ENCODE results near the gene ZNF516.

ZNF516 gene

GRCh38 chr18:76471593-76471992 lies 23.4 kb downstream of the ZNF516 start:
- H3K27ac ChIP-seq (ENCODE audit: low read depth, low read length): no peak overlapping the region
- no peak overlapping the region for H2BK15ac ChIP-seq (replicated peaks; ENCODE audit: low read depth)
- no peak overlapping the region for H2BK5ac ChIP-seq (ENCODE audit: low read length)
- H3K4me2 ChIP-seq (ENCODE audit: low read length): no peak overlapping the region
- H4K5ac ChIP-seq (ENCODE audit: low read length): no peak overlapping the region
- no peak overlapping the region for H3K9ac ChIP-seq (ENCODE audit: low read length)
- H3K79me2 ChIP-seq (ENCODE audit: control insufficient read depth, insufficient read depth, low read length): no peaks in the 10 kb centered on the region
- no peak overlapping the region for H3K18ac ChIP-seq (ENCODE audit: low read length)
- H3K4me1 ChIP-seq (ENCODE audit: control insufficient read depth, low read depth, low read length): no peaks in the 10 kb centered on the region
- no peaks in the 10 kb centered on the region for H3K27me3 ChIP-seq (ENCODE audit: insufficient read depth, low read length, poor library complexity)
- H3K56ac ChIP-seq (ENCODE audit: low read length): no peak overlapping the region
- no peak for DNase-seq
- peaks cover 2% of the 10 kb centered on the region for H3K79me1 ChIP-seq (ENCODE audit: low read length)
- H2AK5ac ChIP-seq (ENCODE audit: low read length): no peak overlapping the region
- no CpG with 5 or more reads among the region's 12 CpGs for WGBS (ENCODE audit: extremely low coverage, insufficient coverage, low lambda C conversion rate)
- H3K23ac ChIP-seq (ENCODE audit: low read length): no peak overlapping the region
- H3K36me3 ChIP-seq (ENCODE audit: control insufficient read depth, insufficient read depth, low read length): no peaks in the 10 kb centered on the region
- H4K8ac ChIP-seq (ENCODE audit: low read depth, low read length): no peak overlapping the region
- H2BK120ac ChIP-seq (ENCODE audit: low read depth, low read length): no peak overlapping the region
- H3K4me3 ChIP-seq (ENCODE audit: low read length): no peak overlapping the region
- H3K4ac ChIP-seq (ENCODE audit: low read depth, low read length): no peak overlapping the region

GRCh38 chr18:76468345-76469304 lies 26.4 kb downstream of the ZNF516 start:
- H4K5ac ChIP-seq (ENCODE audit: low read length): no peak overlapping the region
- H3K4me1 ChIP-seq (ENCODE audit: control insufficient read depth, low read depth, low read length): no peaks in the 10 kb centered on the region
- DNase-seq: no peak
- H3K18ac ChIP-seq (ENCODE audit: low read length): no peak overlapping the region
- H4K8ac ChIP-seq (ENCODE audit: low read depth, low read length): no peak overlapping the region
- no peaks in the 10 kb centered on the region for H3K27me3 ChIP-seq (ENCODE audit: insufficient read depth, low read length, poor library complexity)
- no peak overlapping the region for H2BK120ac ChIP-seq (ENCODE audit: low read depth, low read length)
- H3K4ac ChIP-seq (ENCODE audit: low read depth, low read length): no peak overlapping the region
- H3K4me2 ChIP-seq (ENCODE audit: low read length): no peak overlapping the region
- H3K23ac ChIP-seq (ENCODE audit: low read length): no peak overlapping the region
- no peak overlapping the region for H2AK5ac ChIP-seq (ENCODE audit: low read length)
- WGBS (ENCODE audit: extremely low coverage, insufficient coverage, low lambda C conversion rate): no CpG with 5 or more reads among the region's 16 CpGs
- H3K27ac ChIP-seq (ENCODE audit: low read depth, low read length): no peak overlapping the region
- H2BK15ac ChIP-seq (replicated peaks; ENCODE audit: low read depth): no peak overlapping the region
- peaks cover 2% of the 10 kb centered on the region for H3K79me1 ChIP-seq (ENCODE audit: low read length)
- H3K9ac ChIP-seq (ENCODE audit: low read length): no peak overlapping the region
- no peaks in the 10 kb centered on the region for H3K79me2 ChIP-seq (ENCODE audit: control insufficient read depth, insufficient read depth, low read length)
- H2BK5ac ChIP-seq (ENCODE audit: low read length): no peak overlapping the region
- no peaks in the 10 kb centered on the region for H3K36me3 ChIP-seq (ENCODE audit: control insufficient read depth, insufficient read depth, low read length)
- H3K56ac ChIP-seq (ENCODE audit: low read length): no peak overlapping the region
- no peak overlapping the region for H3K4me3 ChIP-seq (ENCODE audit: low read length)

- DNase-seq: no peak
- Histone ChIP-seq H2AK5ac (ENCODE audit: low read length) (no peak overlapping the region), H3K56ac (ENCODE audit: low read length) (no peak overlapping the region), H3K4me3 (ENCODE audit: low read length) (no peak overlapping the region), H2BK120ac (ENCODE audit: low read depth, low read length) (no peak overlapping the region), H4K5ac (ENCODE audit: low read length) (no peak overlapping the region), H3K23ac (ENCODE audit: low read length) (no peak overlapping the region), H3K27me3 (ENCODE audit: insufficient read depth, low read length, poor library complexity) (no peaks in the 10 kb centered on the region), H3K79me1 (ENCODE audit: low read length) (peaks cover 2% of the 10 kb centered on the region), H3K4me1 (ENCODE audit: control insufficient read depth, low read depth, low read length) (no peaks in the 10 kb centered on the region), H2BK5ac (ENCODE audit: low read length) (no peak overlapping the region), H4K8ac (ENCODE audit: low read depth, low read length) (no peak overlapping the region), H3K4me2 (ENCODE audit: low read length) (no peak overlapping the region), H3K27ac (ENCODE audit: low read depth, low read length) (no peak overlapping the region), H3K9ac (ENCODE audit: low read length) (no peak overlapping the region), H3K4ac (ENCODE audit: low read depth, low read length) (no peak overlapping the region), H3K18ac (ENCODE audit: low read length) (no peak overlapping the region), H2BK15ac (replicated peaks; ENCODE audit: low read depth) (no peak overlapping the region), H3K79me2 (ENCODE audit: control insufficient read depth, insufficient read depth, low read length) (no peaks in the 10 kb centered on the region), H3K36me3 (ENCODE audit: control insufficient read depth, insufficient read depth, low read length) (no peaks in the 10 kb centered on the region)
- no CpG with 5 or more reads among the region's 19 CpGs for WGBS (ENCODE audit: extremely low coverage, insufficient coverage, low lambda C conversion rate)
Observed at GRCh38 chr18:76467371-76468190, 27.5 kb downstream of the ZNF516 start.

GRCh38 chr18:76466410-76466991 lies 28.5 kb downstream of the ZNF516 start:
- H3K27me3 ChIP-seq (ENCODE audit: insufficient read depth, low read length, poor library complexity): no peaks in the 10 kb centered on the region
- no peak overlapping the region for H3K56ac ChIP-seq (ENCODE audit: low read length)
- no peak overlapping the region for H3K4ac ChIP-seq (ENCODE audit: low read depth, low read length)
- no peaks in the 10 kb centered on the region for H3K36me3 ChIP-seq (ENCODE audit: control insufficient read depth, insufficient read depth, low read length)
- H3K4me2 ChIP-seq (ENCODE audit: low read length): no peak overlapping the region
- H2BK5ac ChIP-seq (ENCODE audit: low read length): no peak overlapping the region
- no peaks in the 10 kb centered on the region for H3K79me2 ChIP-seq (ENCODE audit: control insufficient read depth, insufficient read depth, low read length)
- no CpG with 5 or more reads among the region's 20 CpGs for WGBS (ENCODE audit: extremely low coverage, insufficient coverage, low lambda C conversion rate)
- H4K5ac ChIP-seq (ENCODE audit: low read length): no peak overlapping the region
- H3K23ac ChIP-seq (ENCODE audit: low read length): no peak overlapping the region
- no peak overlapping the region for H2AK5ac ChIP-seq (ENCODE audit: low read length)
- no peak overlapping the region for H2BK15ac ChIP-seq (replicated peaks; ENCODE audit: low read depth)
- H3K27ac ChIP-seq (ENCODE audit: low read depth, low read length): no peak overlapping the region
- H3K79me1 ChIP-seq (ENCODE audit: low read length): no peaks in the 10 kb centered on the region
- no peak overlapping the region for H3K18ac ChIP-seq (ENCODE audit: low read length)
- H3K4me1 ChIP-seq (ENCODE audit: control insufficient read depth, low read depth, low read length): no peaks in the 10 kb centered on the region
- no peak overlapping the region for H3K9ac ChIP-seq (ENCODE audit: low read length)
- no peak overlapping the region for H3K4me3 ChIP-seq (ENCODE audit: low read length)
- no peak overlapping the region for H2BK120ac ChIP-seq (ENCODE audit: low read depth, low read length)
- no peak overlapping the region for H4K8ac ChIP-seq (ENCODE audit: low read depth, low read length)
- DNase-seq: no peak

GRCh38 chr18:76465630-76466409 lies 29.2 kb downstream of the ZNF516 start:
- no peak overlapping the region for H2BK5ac ChIP-seq (ENCODE audit: low read length)
- no peak overlapping the region for H3K23ac ChIP-seq (ENCODE audit: low read length)
- no peak overlapping the region for H3K56ac ChIP-seq (ENCODE audit: low read length)
- DNase-seq: no peak
- H3K4me1 ChIP-seq (ENCODE audit: control insufficient read depth, low read depth, low read length): no peaks in the 10 kb centered on the region
- no peaks in the 10 kb centered on the region for H3K36me3 ChIP-seq (ENCODE audit: control insufficient read depth, insufficient read depth, low read length)
- H3K4me2 ChIP-seq (ENCODE audit: low read length): no peak overlapping the region
- no peak overlapping the region for H2AK5ac ChIP-seq (ENCODE audit: low read length)
- H3K79me2 ChIP-seq (ENCODE audit: control insufficient read depth, insufficient read depth, low read length): no peaks in the 10 kb centered on the region
- H3K4ac ChIP-seq (ENCODE audit: low read depth, low read length): no peak overlapping the region
- no peak overlapping the region for H3K27ac ChIP-seq (ENCODE audit: low read depth, low read length)
- no peak overlapping the region for H4K5ac ChIP-seq (ENCODE audit: low read length)
- no peaks in the 10 kb centered on the region for H3K27me3 ChIP-seq (ENCODE audit: insufficient read depth, low read length, poor library complexity)
- no peak overlapping the region for H3K4me3 ChIP-seq (ENCODE audit: low read length)
- no peak overlapping the region for H3K18ac ChIP-seq (ENCODE audit: low read length)
- no CpG with 5 or more reads among the region's 23 CpGs for WGBS (ENCODE audit: extremely low coverage, insufficient coverage, low lambda C conversion rate)
- no peaks in the 10 kb centered on the region for H3K79me1 ChIP-seq (ENCODE audit: low read length)
- H3K9ac ChIP-seq (ENCODE audit: low read length): no peak overlapping the region
- H2BK15ac ChIP-seq (replicated peaks; ENCODE audit: low read depth): no peak overlapping the region
- no peak overlapping the region for H2BK120ac ChIP-seq (ENCODE audit: low read depth, low read length)
- no peak overlapping the region for H4K8ac ChIP-seq (ENCODE audit: low read depth, low read length)

All from mesendoderm (in vitro differentiated cells).